ENCODE data around the gene MRAS. TPM values are rescaled to one million over a fixed set of nuclear protein-coding genes. Genes with fewer than 3 reads are reported as not detected.

The MRAS gene
- total and polyA plus RNA-seq, 2 of the 8 experiments (the other 6 are each of a cell fraction or from before 2014, with no cell fraction given) = 10.6 to 16.2 TPM

DNA sequence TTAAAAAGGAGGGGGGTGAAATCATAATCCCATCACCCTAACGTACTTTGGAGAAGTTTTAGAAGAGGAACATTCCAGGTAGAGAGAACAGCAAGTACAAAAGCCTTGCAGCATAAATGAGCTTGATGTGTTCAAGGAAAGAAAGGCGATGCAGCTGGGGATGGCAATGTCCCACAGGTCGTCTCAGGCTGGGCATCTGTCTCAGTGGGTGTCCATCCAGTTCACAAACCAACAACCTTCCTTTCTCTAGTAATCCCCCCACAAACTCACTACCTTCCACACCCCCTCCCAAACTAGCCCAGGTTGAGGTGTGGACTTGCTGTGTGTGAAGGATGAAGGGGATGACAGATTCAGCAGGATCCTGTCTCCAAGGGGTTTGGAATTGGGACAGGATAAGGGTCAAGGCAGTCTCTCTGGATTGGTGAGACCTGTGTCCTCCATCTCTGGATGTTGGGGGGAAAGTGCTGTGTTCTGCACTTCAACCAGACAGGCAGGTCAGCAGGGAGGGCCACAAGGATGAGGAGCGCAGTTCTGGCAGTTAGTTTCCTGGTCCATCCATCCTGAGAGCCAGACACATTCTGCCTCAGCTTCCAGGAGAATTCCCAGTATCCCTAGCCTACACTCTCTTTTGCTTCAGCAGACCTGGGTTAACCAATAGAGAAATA, 84.3 kb downstream of the MRAS start:
- Histone ChIP-seq H3K18ac (ENCODE audit: extremely low read depth, low read length) (no peak overlapping the region), H3K9ac (replicated peaks in 1 of 4; ENCODE audit: extremely low read depth in 1 of 4, low read depth in 3 of 4, low read length in 3 of 4) (no peak overlapping the region), H2BK120ac (replicated peaks; ENCODE audit: low read depth, low read length) (no peak overlapping the region), H3K27me3 (replicated peaks in 1 of 4; ENCODE audit: control insufficient read depth in 3 of 4, extremely low read depth in 1 of 4, insufficient read depth in 3 of 4, low read length in 3 of 4) (peaks cover 19 to 45% (median 36%) of the 10 kb centered on the region in 4 experiments), H3K4me3 (ENCODE audit: extremely low read depth in 1 of 4, insufficient read depth in 2 of 4, low read depth in 3 of 4, low read length in 4 of 4) (no peak overlapping the region), H2BK12ac (ENCODE audit: low read depth, low read length) (0 out of 2 replicates have a peak overlapping the region, but pooled peaks have one; percentile 9), H4K91ac (replicated peaks; ENCODE audit: insufficient read length, low read length) (no peak overlapping the region), H2AK5ac (ENCODE audit: low read depth, low read length) (no peak overlapping the region), H2BK5ac (ENCODE audit: low read depth, low read length) (no peak overlapping the region), H3K9me3 (ENCODE audit: insufficient read depth in 2 of 2, low read depth in 1 of 2, low read length in 1 of 2) (peaks cover 5 to 10% of the 10 kb centered on the region in 2 experiments), H2BK20ac (ENCODE audit: low read length) (no peak overlapping the region), H3K4me1 (replicated peaks in 1 of 4; ENCODE audit: control insufficient read depth in 3 of 4, insufficient read depth in 4 of 4, low read length in 3 of 4) (peaks cover 0 to 9% (median 6%) of the 10 kb centered on the region in 4 experiments; a peak in 5 of 7 replicates), H3K23ac (ENCODE audit: insufficient read length) (no peak overlapping the region), H2AFZ (ENCODE audit: low read length) (no peak overlapping the region), H3K79me2 (ENCODE audit: control insufficient read depth in 1 of 2, insufficient read depth in 2 of 2, low read length in 2 of 2) (no peaks in the 10 kb centered on the region), H4K20me1 (replicated peaks in 1 of 2; ENCODE audit: control insufficient read depth in 1 of 2, insufficient read depth in 2 of 2, low read length in 2 of 2) (peaks cover 0 to 2% of the 10 kb centered on the region in 2 experiments), H3K56ac (replicated peaks; ENCODE audit: insufficient read length, low read depth, low read length) (no peak overlapping the region), H3K79me1 (ENCODE audit: low read depth, low read length) (no peaks in the 10 kb centered on the region; the same call in 1 of the 2 replicates), H3K4ac (replicated peaks; ENCODE audit: insufficient read length, low read depth, low read length) (no peak overlapping the region), H3K27ac (ENCODE audit: low read depth, low read length) (no peak overlapping the region), H3K36me3 (ENCODE audit: control insufficient read depth in 2 of 4, insufficient read depth in 4 of 4, low read length in 3 of 4) (peaks cover 0 to 6% (median 0%) of the 10 kb centered on the region in 4 experiments; a peak in 1 of 8 replicates), H4K5ac (ENCODE audit: insufficient read length, low read depth, low read length) (no peak overlapping the region), H3K23me2 (ENCODE audit: low read depth, low read length) (peaks cover 8% of the 10 kb centered on the region; the same call in 1 of the 2 replicates), H4K8ac (ENCODE audit: extremely low read depth, insufficient read depth, low read length) (no peak overlapping the region), H3K14ac (ENCODE audit: insufficient read length) (no peak overlapping the region), H2BK15ac (ENCODE audit: low read length) (no peak overlapping the region; the same call in 1 of the 2 replicates), H3K4me2 (ENCODE audit: insufficient read depth in 1 of 2, low read depth in 2 of 2, low read length in 2 of 2) (no peak overlapping the region; a peak in 1 of 4 replicates)
- POLR2A ChIA-PET (ENCODE audit: partially characterized antibody) = interaction anchor here (0.9 to 1.0 kb wide), 2 partner anchors 246 to 515 kb away, joined by 3 to 5 read pairs; no protein-coding TSS in a partner anchor
- FAIRE-seq (no peak), DNase-seq (ENCODE audit: low read depth in 1 of 2, low spot score in 2 of 2) (no peak)
- CTCF ChIA-PET (ENCODE audit: partially characterized antibody) = interaction anchor here (2.1 to 4.7 kb wide), 3 partner anchors 10 to 15 kb away, joined by 9 to 24 read pairs (median 16); no protein-coding TSS in a partner anchor
- WGBS, 2 experiments (ENCODE audit: extremely low coverage in 1 of 2, insufficient coverage in 1 of 2, insufficient read length in 1 of 2, insufficient replicate concordance in 2 of 2, low coverage in 1 of 2, low lambda C conversion rate in 2 of 2, missing lambda C conversion rate in 1 of 2) = 85% methylated on average over 4 of the region's 4 CpGs; no CpG with 5 or more reads in 1 of the 2 experiments
- TF ChIP-seq HDAC2 (IDR thresholded peaks at IDR 0.05; ENCODE audit: borderline replicate concordance in 1 of 2, low read depth in 2 of 2, low read length in 2 of 2) = no peak
- TF ChIP-seq CBX5 (IDR thresholded peaks at IDR 0.05; ENCODE audit: low read depth, low read length) = no peak
- TF ChIP-seq, protein P1, sequence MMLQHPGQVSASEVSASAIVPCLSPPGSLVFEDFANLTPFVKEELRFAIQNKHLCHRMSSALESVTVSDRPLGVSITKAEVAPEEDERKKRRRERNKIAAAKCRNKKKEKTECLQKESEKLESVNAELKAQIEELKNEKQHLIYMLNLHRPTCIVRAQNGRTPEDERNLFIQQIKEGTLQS (IDR thresholded peaks at IDR 0.05; ENCODE audit: insufficient read depth, low read depth, low read length) = no peak
- TF ChIP-seq, protein P2, sequence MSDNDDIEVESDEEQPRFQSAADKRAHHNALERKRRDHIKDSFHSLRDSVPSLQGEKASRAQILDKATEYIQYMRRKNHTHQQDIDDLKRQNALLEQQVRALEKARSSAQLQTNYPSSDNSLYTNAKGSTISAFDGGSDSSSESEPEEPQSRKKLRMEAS (IDR thresholded peaks at IDR 0.05) = no peak
- TF ChIP-seq TAF1 (IDR thresholded peaks at IDR 0.05; ENCODE audit: low read depth, low read length) = no peak
- TF ChIP-seq NANOG (IDR thresholded peaks at IDR 0.05; ENCODE audit: insufficient read depth, low read depth, low read length, poor library complexity, severe bottlenecking) = no peak
- no peak for TF ChIP-seq BACH1 (IDR thresholded peaks at IDR 0.05; ENCODE audit: low read length)
- no peak for TF ChIP-seq CTBP2 (IDR thresholded peaks at IDR 0.05; ENCODE audit: borderline replicate concordance, insufficient read depth, insufficient read length, low read length)
- no peak for TF ChIP-seq KDM1A (IDR thresholded peaks at IDR 0.05; ENCODE audit: borderline replicate concordance, low read length)
- TF ChIP-seq GTF2F1 (IDR thresholded peaks at IDR 0.05; ENCODE audit: borderline replicate concordance, low read depth, low read length) = no peak
- no peak for TF ChIP-seq YY1 (IDR thresholded peaks at IDR 0.05; ENCODE audit: low read depth, low read length)
